Measurements from ENCODE around the gene SFTA2. TPM values are rescaled to one million over a fixed set of nuclear protein-coding genes. Genes with fewer than 3 reads are reported as not detected.
A peak's percentile ranks its signal among the peaks of the same experiment; 100 is the strongest.

Gene SFTA2
- total RNA-seq, 1 donor from 2014 or later, result not detected

DNA sequence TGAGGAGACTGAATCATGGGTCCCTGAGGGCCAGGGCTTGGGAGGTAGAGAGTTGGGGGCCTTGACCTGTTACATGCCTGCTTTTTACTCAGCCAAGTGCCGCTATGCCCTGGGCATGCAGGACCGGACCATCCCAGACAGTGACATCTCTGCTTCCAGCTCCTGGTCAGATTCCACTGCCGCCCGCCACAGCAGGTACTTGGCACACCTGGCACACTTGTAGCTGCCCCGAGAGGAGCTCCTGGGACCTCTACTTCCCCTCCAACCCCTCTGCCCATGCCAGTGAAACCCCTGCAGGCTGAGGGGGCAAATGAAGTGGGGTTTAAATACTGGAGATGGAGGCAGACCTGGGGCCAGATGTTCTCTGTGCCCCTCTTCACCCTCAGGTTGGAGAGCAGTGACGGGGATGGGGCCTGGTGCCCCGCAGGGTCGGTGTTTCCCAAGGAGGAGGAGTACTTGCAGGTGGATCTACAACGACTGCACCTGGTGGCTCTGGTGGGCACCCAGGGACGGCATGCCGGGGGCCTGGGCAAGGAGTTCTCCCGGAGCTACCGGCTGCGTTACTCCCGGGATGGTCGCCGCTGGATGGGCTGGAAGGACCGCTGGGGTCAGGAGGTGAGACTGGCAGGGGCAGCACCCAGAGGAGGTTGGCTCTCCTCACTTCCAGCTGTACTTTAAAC, 43.0 kb downstream of the SFTA2 start:
- Mint-ChIP-seq H3K27me3 (ENCODE audit: low read depth) (no peaks in the 10 kb centered on the region), H3K36me3 (peaks cover 18% of the 10 kb centered on the region), H3K27ac (peak overlapping the region; percentile 72), H3K9me3 (no peaks in the 10 kb centered on the region), H3K4me1 (peaks cover 39% of the 10 kb centered on the region), H3K4me3 (no peak overlapping the region)
- TF ChIP-seq, protein P1, sequence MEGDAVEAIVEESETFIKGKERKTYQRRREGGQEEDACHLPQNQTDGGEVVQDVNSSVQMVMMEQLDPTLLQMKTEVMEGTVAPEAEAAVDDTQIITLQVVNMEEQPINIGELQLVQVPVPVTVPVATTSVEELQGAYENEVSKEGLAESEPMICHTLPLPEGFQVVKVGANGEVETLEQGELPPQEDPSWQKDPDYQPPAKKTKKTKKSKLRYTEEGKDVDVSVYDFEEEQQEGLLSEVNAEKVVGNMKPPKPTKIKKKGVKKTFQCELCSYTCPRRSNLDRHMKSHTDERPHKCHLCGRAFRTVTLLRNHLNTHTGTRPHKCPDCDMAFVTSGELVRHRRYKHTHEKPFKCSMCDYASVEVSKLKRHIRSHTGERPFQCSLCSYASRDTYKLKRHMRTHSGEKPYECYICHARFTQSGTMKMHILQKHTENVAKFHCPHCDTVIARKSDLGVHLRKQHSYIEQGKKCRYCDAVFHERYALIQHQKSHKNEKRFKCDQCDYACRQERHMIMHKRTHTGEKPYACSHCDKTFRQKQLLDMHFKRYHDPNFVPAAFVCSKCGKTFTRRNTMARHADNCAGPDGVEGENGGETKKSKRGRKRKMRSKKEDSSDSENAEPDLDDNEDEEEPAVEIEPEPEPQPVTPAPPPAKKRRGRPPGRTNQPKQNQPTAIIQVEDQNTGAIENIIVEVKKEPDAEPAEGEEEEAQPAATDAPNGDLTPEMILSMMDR (IDR thresholded peaks at IDR 0.05; ENCODE audit: unreplicated experiment), result no peak
- DNase-seq (ENCODE audit: low spot score in 2 of 2, unreplicated experiment in 2 of 2), result no peak

DNA sequence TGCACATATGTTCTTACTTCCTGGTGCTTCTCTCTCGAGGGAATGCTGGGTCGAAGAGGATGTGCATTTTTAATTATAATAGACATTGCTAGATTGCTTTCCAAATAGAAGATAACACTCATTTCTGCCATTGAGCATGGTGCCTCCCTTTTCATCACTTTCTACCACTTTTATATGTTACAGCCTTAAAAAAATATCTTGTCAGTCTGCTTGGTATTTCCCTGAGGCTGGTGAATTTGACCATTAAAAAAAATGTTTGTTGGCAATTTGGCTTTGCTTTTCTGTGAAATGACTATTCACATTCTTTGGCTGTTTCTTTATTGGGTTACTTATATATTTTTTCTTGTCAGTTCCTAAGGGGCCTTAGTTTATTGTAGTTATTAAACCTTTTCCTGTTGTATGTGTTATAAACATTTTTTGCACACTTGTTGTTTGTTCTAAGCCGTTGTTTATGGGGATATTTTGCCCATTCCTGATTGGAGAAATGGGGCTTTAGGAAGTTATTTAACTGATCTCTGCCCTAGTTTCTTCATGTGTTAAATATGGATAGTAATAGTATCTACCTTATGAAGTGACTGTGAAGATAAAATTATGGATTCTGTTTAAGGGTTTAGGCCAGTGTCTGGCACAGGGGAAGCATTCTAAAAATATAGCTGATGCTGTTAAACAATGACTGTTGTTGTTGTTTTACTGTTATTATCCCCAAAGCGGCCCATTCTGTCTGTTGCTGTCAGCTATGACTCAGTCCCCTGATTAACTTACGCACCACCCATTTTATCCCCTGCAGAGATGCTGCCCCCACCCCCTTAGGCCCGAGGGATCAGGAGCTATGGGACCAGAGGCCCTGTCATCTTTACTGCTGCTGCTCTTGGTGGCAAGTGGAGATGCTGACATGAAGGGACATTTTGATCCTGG, 43.8 kb downstream of the SFTA2 start:
- TF ChIP-seq, protein P1 (IDR thresholded peaks at IDR 0.05; ENCODE audit: unreplicated experiment), result no peak
- peaks cover 46% of the 10 kb centered on the region for H3K4me1 Mint-ChIP-seq
- H3K36me3 Mint-ChIP-seq, result peaks cover 18% of the 10 kb centered on the region
- no peak overlapping the region for H3K4me3 Mint-ChIP-seq
- DNase-seq (ENCODE audit: low spot score in 2 of 2, unreplicated experiment in 2 of 2), result no peak
- H3K27ac Mint-ChIP-seq, result peak overlapping the region; percentile 72
- no peaks in the 10 kb centered on the region for H3K9me3 Mint-ChIP-seq
- no peaks in the 10 kb centered on the region for H3K27me3 Mint-ChIP-seq (ENCODE audit: low read depth)

DNA sequence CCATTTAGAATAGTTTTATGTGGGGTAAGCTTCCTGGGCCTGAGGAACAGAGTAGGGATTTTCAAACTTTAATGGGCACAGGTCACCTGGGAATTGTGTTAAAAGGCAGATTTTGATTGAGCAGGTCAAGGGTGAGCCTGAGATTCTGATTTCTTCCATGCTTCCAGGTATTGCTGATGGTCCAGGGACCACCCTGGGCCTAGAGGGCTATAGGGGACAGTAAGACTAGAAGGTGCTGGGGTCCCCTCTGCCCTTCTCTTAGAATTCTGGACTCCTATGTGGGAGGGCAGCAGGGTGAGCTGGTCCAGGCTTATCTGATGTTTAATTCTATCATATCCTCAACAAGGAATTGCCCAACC, 45.1 kb downstream of the SFTA2 start:
- Mint-ChIP-seq H3K9me3 (no peaks in the 10 kb centered on the region), H3K27me3 (ENCODE audit: low read depth) (no peaks in the 10 kb centered on the region), H3K4me1 (peaks cover 58% of the 10 kb centered on the region)

DNA sequence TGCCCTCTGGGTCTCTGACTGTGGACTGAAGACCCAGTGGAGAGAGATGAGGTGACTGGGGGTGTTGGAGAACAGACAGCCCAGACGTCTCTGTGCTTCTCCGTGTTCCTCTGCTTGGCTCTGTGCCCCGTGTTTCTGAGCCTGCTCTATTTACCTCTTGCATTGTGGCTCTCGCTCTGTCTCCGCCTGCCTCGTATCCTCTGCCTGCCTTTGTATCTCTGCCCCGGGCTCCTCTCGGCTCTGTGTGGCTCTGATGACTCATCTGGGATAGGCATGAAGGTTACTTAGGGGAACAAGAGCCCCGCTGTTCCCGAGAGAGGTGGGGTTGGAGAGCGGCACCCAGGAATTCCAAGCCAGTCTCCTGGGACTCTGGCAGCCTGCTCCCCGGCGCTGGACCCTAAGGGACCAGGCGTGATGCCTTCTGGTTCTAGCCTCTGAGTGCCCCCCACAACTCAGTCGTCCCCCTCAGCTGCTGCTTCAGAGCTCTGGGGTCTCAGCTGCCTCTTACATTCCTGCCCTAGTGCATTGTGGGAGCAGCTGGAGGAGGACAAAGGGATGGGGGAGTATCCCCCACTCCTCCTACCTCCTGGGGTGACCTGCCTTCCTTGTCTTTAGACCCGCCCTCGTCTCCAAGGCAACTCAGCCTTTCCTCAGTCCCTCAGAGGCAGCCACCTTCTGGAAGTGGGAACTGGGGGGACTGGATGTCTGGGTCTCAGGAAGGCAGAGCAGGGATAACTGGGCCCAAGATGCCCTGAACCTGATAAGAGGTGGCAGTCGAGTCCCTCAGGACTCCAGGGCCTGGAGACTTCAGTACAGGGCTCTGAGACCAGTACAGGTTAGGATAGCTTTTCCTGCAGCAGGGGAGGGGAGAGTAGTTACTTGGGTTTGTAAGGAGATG, 45.7 kb downstream of the SFTA2 start:
- peak in 1 of 2 experiments; percentile 61 for DNase-seq (ENCODE audit: low spot score in 2 of 2, unreplicated experiment in 2 of 2)
- peak overlapping the region; percentile 78 for H3K4me3 Mint-ChIP-seq
- peaks cover 64% of the 10 kb centered on the region for H3K4me1 Mint-ChIP-seq
- H3K36me3 Mint-ChIP-seq, result peaks cover 12% of the 10 kb centered on the region
- no peaks in the 10 kb centered on the region for H3K27me3 Mint-ChIP-seq (ENCODE audit: low read depth)
- H3K9me3 Mint-ChIP-seq, result no peaks in the 10 kb centered on the region
- H3K27ac Mint-ChIP-seq, result peak overlapping the region; percentile 99
- TF ChIP-seq, protein P1 (IDR thresholded peaks at IDR 0.05; ENCODE audit: unreplicated experiment), result no peak

More for the DNA sequence above, 45.1 kb downstream of the SFTA2 start:
- peak overlapping the region; percentile 99 for H3K27ac Mint-ChIP-seq
- DNase-seq (ENCODE audit: low spot score in 2 of 2, unreplicated experiment in 2 of 2), result no peak
- TF ChIP-seq, protein P1 (IDR thresholded peaks at IDR 0.05; ENCODE audit: unreplicated experiment), result no peak
- H3K36me3 Mint-ChIP-seq, result peaks cover 12% of the 10 kb centered on the region
- peak overlapping the region; percentile 78 for H3K4me3 Mint-ChIP-seq

DNA sequence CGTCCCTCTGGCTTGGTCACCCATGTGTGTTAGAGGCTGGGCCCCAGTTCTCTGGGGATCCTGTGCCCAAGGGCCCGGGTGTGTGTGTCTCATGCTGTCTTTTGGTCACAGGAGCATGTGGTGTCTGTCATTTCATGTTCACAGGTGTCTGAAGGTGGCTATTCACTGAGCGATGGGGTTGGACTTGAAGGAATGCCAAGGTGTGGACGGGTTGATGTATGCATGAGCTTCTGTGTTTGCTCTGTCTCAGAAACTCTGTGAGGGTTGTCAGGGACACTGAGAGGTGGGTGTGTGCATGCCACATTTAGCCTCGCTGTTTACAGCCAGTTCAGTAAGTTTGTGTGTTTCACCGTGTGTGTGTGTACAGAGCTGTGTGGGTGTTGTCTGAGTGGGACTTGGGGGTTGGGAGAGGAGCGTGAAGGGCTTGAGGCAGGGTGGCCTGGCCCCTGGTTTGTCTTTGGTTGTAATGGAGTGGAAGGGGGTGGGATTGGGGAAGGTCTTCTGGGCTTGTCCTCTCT, 46.4 kb downstream of the SFTA2 start:
- TF ChIP-seq, protein P1 (IDR thresholded peaks at IDR 0.05; ENCODE audit: unreplicated experiment), result no peak
- no peaks in the 10 kb centered on the region for H3K9me3 Mint-ChIP-seq
- H3K4me3 Mint-ChIP-seq, result peak overlapping the region; percentile 78
- H3K27ac Mint-ChIP-seq, result peak overlapping the region; percentile 99
- DNase-seq (ENCODE audit: low spot score in 2 of 2, unreplicated experiment in 2 of 2), result peak in 1 of 2 experiments; percentile 42
- peaks cover 71% of the 10 kb centered on the region for H3K4me1 Mint-ChIP-seq
- no peaks in the 10 kb centered on the region for H3K27me3 Mint-ChIP-seq (ENCODE audit: low read depth)
- H3K36me3 Mint-ChIP-seq, result peaks cover 11% of the 10 kb centered on the region

All from mesothelial cell of epicardium (in vitro differentiated cells).